Measurements from ENCODE around the gene HAGHL.
"Not testable (repeated sequence)": the region's sequence is repeated elsewhere in the genome, so short reads cannot be mapped to it uniquely, and the experiment has no call there.

DNA sequence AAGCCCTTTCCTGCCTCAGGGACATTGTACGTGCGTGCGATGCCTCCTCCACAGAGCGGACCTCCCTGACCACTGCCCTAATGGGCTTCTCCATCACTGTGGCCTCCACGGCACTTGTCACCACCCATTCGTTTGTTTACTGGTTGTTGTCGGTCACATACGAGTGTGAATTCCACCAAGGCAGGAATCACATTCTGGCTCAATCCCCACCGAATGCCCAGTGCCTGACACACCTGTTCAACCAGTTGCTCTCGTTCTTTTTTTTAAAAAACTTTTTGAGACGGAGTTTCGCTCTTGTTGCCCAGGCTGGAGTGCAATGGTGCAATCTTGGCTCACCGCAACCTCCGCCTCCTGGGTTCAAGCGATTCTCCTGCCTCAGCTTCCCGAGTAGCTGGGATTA, 35.7 kb upstream of the HAGHL start:
- not testable (repeated sequence) for TF ChIP-seq SPI1, TAF1, POLR2A, POU2F2 (IDR thresholded peaks at IDR 0.05; ENCODE audit: low read depth, low read length)

Measured in GM12891 (cell line).